GM15510 (cell line): Measurements from ENCODE around the gene PURB.

ENCODE experiments used
- POLR2A ChIP-seq: IDR thresholded peaks from 3 replicates; pipeline ENCODE4 v1.6.1; 2011; ENCODE audit warnings: borderline replicate concordance; ENCODE audit not compliant: insufficient read length; ENCODE audit errors: extremely low read depth

Gene PURB

DNA sequence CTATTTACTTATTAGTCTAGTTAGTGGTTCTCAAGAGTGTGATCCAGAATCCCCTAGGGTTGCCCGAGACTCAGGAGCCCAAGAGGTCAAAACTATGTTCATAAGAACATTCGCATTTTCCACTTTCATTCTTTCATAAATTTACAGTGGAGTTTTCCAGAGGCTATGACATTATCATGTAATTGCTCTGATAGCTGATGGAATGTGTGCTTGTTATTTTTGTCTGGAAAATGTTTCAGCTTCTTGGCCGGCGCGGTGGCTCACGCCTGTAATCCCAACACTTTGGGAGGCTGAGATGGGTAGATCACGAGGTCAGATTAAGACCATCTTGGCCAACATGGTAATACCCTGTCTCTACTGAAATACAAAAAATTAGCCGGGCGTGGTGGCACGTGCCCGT lies 10.1 kb downstream of the PURB start:
- TF ChIP-seq POLR2A: no peak

- no peak for TF ChIP-seq POLR2A
Measured at GRCh38 chr7:44872787-44873186, 12.5 kb downstream of the PURB start.

- TF ChIP-seq POLR2A: no peak
Measured at GRCh38 chr7:44867073-44867995, 18.0 kb downstream of the PURB start.

- no peak for TF ChIP-seq POLR2A
Measured at GRCh38 chr7:44858161-44858560, 27.2 kb downstream of the PURB start.

GRCh38 chr7:44854644-44855364 lies 30.5 kb downstream of the PURB start:
- no peak for TF ChIP-seq POLR2A

DNA sequence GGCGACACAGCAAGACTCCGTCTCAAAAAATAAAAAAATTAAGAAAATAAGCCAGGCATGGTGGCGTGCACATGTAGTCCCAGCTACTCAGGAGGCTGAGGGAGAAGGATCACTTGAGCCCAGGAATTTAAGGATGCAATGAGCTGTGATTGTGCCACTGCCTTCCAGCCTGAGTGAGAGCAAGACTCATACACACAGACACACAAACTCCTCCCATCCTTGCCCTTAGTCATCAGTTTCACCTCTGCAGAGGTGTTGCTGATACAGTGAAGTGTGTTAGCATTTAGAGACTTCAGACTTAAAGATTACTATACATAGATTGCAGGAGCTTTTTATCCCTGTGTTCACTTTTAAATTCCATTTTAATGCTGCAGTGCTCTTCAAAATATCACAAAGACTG lies 31.9 kb downstream of the PURB start:
- TF ChIP-seq POLR2A: no peak

DNA sequence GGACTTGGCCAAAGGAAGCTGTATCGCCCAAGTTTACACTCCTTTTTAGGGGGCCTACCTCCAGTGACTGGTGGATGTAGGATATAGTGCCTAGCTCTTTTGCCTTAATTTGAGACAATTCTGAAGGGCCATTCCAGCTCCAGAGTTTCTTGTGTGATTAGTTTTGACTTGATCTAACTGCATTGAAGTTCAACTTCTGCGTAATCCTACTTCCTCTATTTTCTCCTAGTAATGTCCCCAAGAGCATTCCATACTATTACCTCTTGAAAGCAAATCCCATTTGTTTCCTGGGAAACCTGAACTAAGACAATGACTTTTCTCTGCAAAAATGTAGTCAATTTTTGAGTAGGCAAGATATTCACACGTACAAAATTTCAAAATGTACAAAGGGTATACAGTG lies 32.7 kb downstream of the PURB start:
- TF ChIP-seq POLR2A: no peak

DNA sequence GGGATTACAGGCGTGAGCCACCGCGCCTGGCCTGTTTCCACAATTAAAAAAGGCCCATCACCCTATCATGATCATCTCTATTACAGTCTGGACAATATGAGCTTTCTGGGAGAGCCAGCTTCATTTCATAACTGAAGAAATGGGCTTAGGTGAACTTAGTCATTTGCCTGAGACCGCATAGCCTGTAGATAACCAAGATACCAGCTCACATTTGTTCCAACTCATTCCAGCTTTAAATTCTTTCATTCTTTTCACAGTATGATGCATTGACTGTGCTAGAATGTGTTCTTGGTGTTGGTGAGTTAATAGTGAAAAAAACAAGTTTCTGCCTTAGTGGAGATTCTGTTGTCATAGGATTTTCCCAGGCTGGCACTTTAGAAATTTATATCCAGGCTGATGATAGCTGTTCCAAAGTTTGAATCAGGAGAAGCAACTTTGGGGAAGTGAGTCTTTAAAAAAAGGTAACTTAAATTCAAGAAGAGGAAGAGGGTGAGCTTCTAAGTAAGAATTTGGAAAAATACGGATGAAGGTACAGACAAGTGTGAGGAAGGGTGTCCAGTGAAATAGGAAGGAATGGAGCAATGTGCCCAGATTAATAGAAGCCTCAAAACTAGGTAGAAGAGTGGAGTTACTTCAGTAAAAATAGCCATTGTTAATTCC lies 35.3 kb downstream of the PURB start:
- TF ChIP-seq POLR2A: no peak

GRCh38 chr7:44849259-44849884 lies 36.0 kb downstream of the PURB start:
- no peak for TF ChIP-seq POLR2A

DNA sequence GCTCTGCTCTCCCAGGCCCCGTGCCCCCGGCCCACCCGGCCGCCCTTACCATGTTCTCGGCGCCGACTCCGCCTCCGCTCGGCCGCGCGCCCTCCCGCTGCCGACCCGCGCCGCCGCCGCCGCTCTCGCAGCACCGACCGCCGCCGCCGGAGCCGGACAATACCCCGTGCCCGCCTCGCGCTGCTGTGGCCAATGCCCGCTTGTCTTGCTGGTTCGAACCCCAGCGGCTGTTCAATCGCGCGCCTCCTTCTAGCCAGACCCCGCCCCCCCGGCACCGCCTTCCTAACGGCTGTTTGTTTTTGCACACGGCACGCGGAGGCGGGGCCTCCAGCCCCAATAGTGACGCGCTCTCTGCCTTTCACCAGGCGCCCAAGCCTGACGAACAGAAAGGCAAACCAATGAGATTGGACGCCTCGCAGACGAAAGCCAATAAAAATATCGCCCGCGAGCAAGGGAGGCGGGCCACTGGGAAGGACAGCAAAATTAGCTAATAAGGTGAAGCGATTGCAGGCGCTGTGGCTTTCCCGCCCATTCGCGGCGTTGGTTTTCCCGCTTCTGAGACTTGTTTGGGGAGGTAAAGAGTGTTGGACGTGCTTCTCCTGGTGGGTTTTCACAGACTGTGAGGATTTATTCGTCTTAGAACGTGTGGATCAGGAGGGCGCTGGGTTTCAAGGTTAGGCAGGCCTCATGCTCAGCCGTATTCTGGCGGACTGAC lies 37.3 kb downstream of the PURB start, which contains the start of gene H2AZ2:
Gene H2AZ2 (minus strand): TSS at position 168 of the 715 bp plus-strand sequence. CDS start 116 bp downstream, at position 52.
- TF ChIP-seq POLR2A: peak; percentile 81

DNA sequence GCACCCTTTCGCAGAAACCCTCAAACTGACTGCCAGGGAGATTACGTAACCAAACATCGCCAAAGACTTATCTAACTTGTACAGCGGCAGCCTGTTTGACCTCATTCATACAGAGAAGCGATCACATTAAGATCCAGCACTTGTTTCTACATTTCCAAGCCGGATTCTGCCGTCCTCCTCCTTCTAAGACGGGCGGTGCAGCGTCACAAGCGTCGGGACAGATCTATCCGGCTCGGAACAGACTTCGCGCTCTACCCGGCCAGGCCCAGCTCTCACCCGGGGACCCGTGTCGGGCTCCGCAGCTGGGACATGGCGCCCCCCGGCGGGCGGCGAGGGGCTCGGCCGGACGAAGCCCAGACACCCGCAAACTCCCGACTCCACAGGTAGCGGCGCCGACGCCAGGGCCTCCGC lies 37.8 kb downstream of the PURB start:
- no peak for TF ChIP-seq POLR2A

GRCh38 chr7:44846816-44847508 lies 38.4 kb downstream of the PURB start:
- TF ChIP-seq POLR2A: no peak

GRCh38 chr7:44845451-44845850 lies 39.9 kb downstream of the PURB start:
- TF ChIP-seq POLR2A: no peak
